HG03060 (cell line): Measurements from ENCODE around the gene MRPL16.
"Not testable (repeated sequence)": the region's sequence is repeated elsewhere in the genome, so short reads cannot be mapped to it uniquely, and the experiment has no call there.

Source experiments
- ATAC-seq: cut with Tn5 transposase; IDR thresholded peaks from one replicate; pipeline ENCODE4 v1.9.1; 2021; ENCODE audit warnings: low read depth, moderate number of reproducible peaks; ENCODE audit not compliant: unreplicated experiment

The MRPL16 gene

DNA sequence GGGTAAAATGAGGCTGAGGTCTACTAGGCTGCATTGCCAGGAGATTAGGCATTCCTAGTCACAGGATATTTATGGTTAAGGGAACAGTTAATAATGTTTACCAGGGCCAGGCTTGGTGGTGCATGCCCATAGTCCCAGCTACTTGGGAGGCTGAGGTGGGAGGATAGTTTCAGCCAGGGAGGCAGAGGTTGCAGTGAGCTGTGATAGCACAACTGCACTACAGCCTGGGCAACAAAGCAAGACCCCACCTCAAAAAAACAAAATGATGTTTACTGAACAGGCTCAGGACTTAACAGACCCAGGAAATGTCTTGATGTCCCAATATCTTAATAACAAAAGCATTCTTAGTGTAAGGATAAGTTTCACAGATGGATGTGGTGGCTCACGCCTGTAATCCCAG lies 2.8 kb upstream of the MRPL16 start:
- ATAC-seq = no peak

DNA sequence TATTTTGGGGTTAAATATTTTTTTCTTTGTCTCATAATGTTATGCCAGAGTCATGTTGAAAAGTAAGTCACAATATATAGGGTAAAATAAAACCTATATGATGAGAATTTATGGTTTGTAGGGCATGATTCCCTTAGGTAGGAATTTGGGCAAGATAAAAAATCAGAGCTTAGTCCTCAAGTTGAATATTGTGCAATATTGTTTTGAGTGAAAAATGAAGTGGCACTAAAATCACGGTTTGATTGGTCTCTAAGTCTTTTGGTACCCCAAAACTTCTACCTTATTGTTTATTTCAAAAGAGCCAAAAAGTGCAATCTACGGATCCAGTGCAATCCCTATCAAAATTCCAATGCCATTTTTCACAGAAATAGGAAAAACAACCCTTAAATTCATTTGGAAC lies 1.6 kb upstream of the MRPL16 start:
- ATAC-seq = no peak

DNA sequence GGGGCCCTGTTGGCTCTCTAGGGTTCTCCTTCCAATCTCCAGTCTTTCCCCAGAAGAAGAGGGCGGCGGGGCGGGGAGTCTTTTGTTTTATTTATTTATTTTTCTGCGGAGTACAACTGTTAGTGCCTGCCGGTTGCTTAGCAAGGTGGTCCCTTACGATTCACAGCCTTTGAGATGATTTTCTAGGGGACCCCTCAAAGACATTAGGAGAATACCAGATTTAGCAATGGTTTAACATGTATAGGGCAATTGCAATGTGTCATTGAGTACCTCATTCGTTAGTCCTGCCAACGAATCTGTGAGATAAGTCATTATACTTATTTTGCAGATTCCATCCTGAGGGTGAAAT lies 307 bp upstream of the MRPL16 start:
- ATAC-seq = no peak

DNA sequence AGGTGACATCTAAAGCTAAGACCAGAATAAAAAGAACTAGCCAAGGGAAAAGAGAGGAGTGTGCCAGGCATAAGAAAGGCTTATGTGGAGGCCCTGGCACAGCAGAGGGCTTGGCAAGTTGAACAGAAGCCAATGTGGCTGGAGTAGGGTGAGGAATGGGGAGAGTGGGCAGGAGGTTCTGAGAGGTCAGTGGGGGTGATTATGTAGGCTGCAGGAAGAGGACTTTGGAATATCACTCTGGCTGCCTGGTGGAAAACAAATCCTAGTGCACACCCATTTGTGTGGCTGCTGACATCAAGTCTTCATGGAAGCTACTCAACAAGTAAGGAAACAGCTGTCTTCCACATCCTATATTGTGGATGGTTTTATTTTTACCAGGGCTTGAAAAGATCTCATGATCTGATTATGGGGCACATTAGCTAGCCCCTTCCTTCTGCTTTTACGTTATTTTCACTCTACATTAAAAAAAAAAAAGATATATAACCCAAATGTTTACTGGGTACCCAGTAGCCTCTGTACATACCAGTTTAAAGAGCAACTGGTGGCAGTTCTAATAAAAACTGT lies 3.4 kb downstream of the MRPL16 start:
- no peak for ATAC-seq

GRCh38 chr11:59804061-59804460 lies 6.5 kb downstream of the MRPL16 start:
- no peak for ATAC-seq

DNA sequence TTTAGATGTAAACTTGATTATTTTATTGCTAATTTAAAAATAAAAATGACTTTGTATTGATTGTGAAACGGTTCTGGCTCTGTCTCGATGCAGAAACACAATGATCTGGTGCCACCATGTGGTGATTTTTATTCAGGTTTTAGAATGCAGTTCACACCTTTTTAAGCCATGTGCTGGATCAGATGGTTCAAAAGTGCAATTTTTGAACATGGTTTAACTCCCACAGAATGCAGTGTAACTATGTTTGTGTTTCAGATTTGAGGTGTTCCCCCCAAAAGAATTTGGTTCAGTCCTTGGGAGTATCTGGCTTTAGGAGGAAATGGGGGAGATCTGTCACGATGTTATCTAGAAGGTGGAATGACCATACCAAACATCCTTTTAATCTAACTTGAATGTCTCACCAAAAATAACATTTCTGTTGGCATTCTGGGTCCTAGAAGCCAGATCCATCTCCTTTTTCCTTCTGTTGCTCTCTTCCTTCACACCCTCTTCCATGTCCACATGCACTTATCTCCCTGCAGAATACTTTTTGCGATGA lies 7.9 kb downstream of the MRPL16 start:
- ATAC-seq = no peak

DNA sequence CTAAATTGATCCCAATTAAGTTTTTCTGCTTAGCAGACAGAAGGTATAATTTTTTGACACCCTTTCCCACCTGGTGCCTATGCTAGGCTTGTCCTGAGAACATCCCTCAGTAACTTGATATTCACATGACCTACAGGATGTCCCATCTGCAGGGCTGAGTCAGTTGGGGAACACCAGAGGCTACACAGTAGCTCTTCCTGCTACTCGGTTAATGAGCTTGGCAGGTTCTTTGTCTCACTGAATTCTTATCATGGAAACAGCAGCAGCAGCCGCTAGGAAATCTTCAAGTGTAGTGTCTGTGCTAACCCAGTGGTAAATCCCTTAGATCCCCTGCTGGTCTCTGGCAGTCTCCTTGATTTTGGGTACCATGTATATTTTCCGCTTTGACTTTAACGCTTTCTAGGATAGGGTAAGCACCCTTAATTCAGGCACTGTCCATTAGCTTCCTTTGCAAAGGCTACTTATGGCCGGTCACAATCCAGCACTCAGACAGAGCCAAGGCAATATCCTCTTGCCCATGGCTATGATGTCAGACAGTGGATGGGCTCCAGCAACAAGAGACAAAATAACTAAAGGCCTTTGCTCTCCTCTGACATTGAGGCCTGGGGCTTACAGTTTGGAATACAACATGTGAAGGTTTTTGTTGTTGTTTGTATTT lies 8.5 kb downstream of the MRPL16 start:
- ATAC-seq = no peak

DNA sequence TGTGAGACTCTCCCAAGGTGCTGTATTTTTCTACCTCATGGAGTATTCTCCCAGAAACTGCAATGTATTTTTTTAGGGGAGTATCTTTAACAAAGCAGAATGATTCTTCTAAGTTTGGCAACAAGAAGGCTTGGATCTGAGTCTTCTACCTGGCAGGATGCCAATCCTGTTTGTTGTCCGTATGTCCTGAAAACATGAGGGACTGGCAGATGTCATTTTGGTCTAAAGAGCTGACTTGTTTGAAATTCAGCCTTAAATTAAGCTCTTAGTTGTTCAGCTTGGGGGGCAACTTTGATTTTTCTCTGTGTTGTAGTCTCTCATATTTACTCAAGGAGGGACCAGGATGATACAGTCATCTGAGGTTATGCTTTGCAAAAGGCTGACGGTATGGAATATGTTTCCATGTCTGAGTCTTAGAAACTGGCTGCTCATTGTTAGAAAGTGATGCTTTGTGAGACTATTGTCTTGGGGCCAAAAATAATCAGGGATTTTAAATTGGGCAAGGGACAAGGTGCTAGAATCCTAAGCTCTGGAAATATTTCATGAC lies 9.3 kb downstream of the MRPL16 start:
- ATAC-seq = no peak

GRCh38 chr11:59800390-59801025 lies 10.1 kb downstream of the MRPL16 start:
- ATAC-seq = no peak

DNA sequence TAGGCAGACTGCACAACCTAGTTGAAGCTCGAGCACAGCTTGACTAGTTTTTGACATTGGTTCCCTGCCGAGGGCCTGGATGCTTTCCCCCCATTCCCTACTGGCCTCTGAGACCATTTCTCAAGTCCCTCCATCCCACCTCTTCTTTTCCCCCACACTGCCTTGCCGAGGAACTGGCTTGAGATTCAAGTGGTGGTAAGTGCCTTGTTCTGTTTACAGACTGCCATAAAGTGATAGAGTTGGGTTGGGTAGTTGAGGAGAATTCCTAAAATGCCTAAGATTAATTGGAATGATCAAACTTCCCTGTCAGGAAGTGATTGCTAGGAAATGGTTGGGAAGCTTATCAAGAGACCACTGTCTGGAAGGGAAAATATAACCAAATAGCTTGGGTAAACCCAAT lies 16.2 kb downstream of the MRPL16 start:
- ATAC-seq = no peak

DNA sequence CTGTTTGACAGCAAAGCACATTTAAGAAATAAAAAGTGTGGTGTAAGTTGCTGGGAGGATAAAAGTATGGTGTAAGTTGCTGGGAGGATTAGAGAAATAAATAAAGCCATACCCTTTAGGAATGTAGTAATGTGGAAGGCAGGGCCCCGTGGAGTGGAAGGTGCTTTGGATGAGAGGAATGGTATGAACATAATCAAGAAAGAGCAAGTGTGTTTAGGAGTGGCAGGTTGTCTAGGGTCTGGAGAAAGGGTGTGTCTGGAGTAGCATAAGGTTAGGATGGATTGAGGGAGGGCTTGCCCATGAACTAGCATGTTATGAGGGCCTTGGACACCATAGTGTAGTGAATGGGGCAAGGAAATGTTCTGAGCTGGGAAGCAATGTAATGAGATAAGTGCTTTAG lies 18.1 kb downstream of the MRPL16 start:
- ATAC-seq = no peak

DNA sequence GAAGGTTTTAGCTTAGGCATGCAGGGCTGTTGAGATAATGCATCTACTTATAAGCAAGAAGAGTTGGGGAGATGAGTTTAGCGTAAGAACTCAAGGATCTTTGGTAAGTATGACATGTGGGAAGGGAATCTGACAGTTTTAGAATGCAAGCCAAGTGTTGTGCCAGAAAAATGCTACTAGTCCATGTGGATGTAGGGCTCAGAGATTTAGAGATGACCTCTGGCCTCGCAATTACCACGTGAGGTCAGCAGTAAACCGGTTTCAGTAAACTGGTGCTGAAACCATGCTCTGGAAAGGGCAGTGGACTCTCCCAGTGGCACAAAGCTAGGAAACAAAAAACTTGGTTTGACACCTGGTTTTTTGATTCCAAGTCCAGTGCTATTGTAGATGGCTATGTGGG lies 18.9 kb downstream of the MRPL16 start:
- ATAC-seq = no peak

DNA sequence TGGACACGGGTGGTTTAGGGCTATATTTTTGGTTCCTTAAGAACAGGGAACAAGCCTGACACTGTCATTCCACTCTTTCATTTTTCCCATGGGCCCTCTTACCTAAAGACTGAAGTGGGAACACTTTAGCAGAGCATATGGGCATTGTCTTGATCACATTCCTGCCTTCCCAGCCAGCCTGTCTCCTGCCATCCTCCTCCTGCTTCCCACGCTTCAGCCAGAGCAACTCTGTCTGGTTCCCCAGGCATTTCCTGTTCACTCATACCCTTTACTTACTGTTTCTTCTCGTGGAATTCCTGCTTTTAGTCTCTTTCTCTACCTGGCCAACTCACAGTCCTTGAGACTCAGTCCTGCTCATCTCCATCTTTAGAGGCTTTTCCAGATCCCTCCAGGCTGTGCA lies 22.8 kb downstream of the MRPL16 start:
- ATAC-seq = no peak

DNA sequence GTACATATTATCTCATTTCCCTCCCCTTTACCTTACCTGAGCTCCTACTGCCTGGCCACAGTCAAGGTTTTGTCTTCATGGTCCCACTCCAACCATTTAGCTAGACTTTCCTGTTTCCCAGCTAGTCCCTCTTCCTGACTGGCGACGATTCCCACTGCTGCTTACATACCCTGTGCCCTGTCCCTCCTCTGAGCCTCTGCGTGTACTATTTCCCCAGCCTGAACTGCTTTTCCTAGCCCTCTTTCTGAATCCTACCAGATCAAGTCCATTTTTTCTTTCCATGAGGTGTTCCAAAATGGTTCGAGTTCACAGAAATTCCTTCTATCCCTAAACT lies 23.4 kb downstream of the MRPL16 start:
- no peak for ATAC-seq

DNA sequence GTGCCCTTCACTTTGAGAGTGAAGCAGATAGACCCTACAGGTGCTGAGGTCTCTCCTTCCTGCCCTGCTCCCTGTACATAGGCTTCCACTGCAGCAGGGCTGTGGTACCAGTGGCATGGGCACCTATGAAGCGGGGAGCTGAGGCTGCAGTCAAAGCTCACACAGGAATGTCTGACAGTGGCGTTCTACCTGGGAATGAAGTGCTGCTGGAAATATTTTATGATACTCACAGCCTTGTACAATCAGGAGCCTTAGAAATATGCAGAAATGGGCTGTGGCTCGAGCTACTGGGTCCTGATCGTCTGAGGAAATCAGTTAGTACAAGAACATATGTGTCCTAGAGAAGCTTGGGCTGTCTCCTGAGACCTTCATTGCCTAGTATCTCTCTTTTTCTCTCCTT lies 24.8 kb downstream of the MRPL16 start:
- no peak for ATAC-seq

- not testable (repeated sequence) for ATAC-seq
These were observed 26.1 kb downstream of the MRPL16 start for GRCh38 chr11:59784441-59784840.

DNA sequence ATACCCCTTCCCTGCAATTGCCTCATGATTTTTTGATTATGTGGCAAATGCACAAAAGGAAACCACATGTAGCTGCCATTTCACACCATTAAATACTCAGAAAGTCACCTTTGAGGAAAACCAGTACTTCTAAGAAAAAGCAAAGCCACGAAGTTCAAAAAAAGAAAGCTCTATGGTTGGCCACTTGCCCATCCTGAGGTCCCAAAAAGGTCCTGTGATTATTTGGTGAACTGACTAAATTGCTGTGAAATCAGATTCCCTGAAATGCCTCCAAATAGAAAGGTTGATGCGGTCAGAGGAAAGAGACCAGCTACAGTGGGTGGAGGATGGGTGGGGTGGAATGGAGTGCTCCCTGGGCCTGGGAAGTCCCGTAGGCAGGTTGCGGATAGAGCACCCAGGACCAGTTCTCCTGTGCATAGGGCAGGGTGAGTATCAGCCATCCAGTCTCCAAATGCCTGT lies 26.9 kb downstream of the MRPL16 start:
- no peak for ATAC-seq

GRCh38 chr11:59782080-59782479 lies 28.5 kb downstream of the MRPL16 start:
- ATAC-seq = no peak

GRCh38 chr11:59779487-59779886 lies 31.1 kb downstream of the MRPL16 start:
- no peak for ATAC-seq

- no peak for ATAC-seq
These were observed 32.5 kb downstream of the MRPL16 start for GRCh38 chr11:59778122-59778521.

DNA sequence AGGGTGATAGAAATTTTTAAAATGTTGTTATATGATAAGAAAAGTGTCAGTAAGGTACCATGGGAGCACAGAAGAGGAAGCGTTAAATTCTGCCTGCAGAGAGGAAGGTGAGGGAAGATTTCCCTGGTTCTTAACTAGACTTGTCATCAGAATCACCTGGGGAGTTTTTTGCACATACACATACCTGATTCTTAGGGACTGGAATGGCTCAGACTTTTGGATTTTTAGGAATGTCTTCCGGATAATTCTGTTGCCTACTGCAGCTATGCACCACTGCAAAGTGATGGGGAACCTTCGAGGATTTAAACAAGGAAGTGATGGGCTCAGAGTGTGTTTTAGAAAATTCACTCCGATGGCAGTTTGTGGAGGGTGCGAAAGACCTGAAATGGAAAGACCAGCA lies 33.5 kb downstream of the MRPL16 start:
- ATAC-seq = no peak
